T-cell (primary cell): ENCODE results near the gene HABP2. TPM values are rescaled to one million over a fixed set of nuclear protein-coding genes. Genes with fewer than 3 reads are reported as not detected.

ENCODE experiments used
- ATAC-seq, 4 experiments: fragments of 200-7000 bp in 3 of 4; fragments of 150-1000 bp in 1 of 4; cut with Tn5 transposase; replicated peaks in 1 of 4; 1 replicate in 3 of 4; 2 replicates in 1 of 4; pipeline ENCODE4 v1.10.0; 2021; ENCODE audit warnings: moderate library complexity in 3 of 4, mild to moderate bottlenecking in 2 of 4, moderate number of reproducible peaks in 1 of 4
- CTCF ChIA-PET, 2 donors: fragments of 300-600 bp; sonication (Branson Sonifier 250); formaldehyde crosslinking; loops; one replicate each; lab custom pipeline; 2022; ENCODE audit warnings: antibody characterized with exemption in 2 of 2; lab: Charles Lee
- POLR2A ChIA-PET, 2 donors: fragments of 300-600 bp; sonication (Branson Sonifier 250); formaldehyde crosslinking; loops; one replicate each; lab custom pipeline; 2022; ENCODE audit warnings: antibody characterized with exemption in 2 of 2; lab: Charles Lee
- DNase-seq, 35 experiments: peaks; one replicate each; pipeline versions ENCODE4 v3.0.0 to v3.0.0-alpha.2; 2013 to 2023
- H3K27ac ChIP-seq: one replicate; pipeline ENCODE4 v1.5.1; 2013; ENCODE audit warnings: low read length
- H3K27me3 ChIP-seq, 2 experiments: replicated peaks in 1 of 2; 1 replicate in 1 of 2; 2 replicates in 1 of 2; pipeline versions ENCODE4 v1.6.1 to v1.7.0; 2013; ENCODE audit warnings: low read length in 1 of 2, mixed read lengths in 1 of 2; ENCODE audit not compliant: control insufficient read depth in 2 of 2, insufficient read depth in 2 of 2; ENCODE audit errors: extremely low read depth in 1 of 2
- H3K36me3 ChIP-seq, 2 donors: 1 replicate in 1 of 2; 2 replicates in 1 of 2; pipeline versions ENCODE4 v1.6.1 to v1.7.0; 2013; ENCODE audit warnings: low read length in 1 of 2; ENCODE audit not compliant: control insufficient read depth in 2 of 2, insufficient read depth in 1 of 2; ENCODE audit errors: extremely low read depth in 1 of 2
- H3K4me1 ChIP-seq, 2 experiments: 1 replicate in 1 of 2; 2 replicates in 1 of 2; pipeline versions ENCODE4 v1.6.1 to v1.7.0; 2013; ENCODE audit warnings: low read length in 2 of 2, mixed read lengths in 1 of 2; ENCODE audit not compliant: insufficient read depth in 2 of 2, control insufficient read depth in 1 of 2; ENCODE audit errors: extremely low read depth in 1 of 2
- H3K4me3 ChIP-seq, 2 donors: 1 replicate in 1 of 2; 2 replicates in 1 of 2; pipeline versions ENCODE4 v1.5.1 to v1.7.0; 2013; ENCODE audit warnings: mild to moderate bottlenecking in 2 of 2, low read length in 1 of 2, moderate library complexity in 1 of 2; ENCODE audit not compliant: control insufficient read depth in 1 of 2; ENCODE audit errors: extremely low read depth in 1 of 2
- H3K9me3 ChIP-seq: 2 replicates; pipeline ENCODE4 v1.7.0; 2013
- H3K27ac Mint-ChIP-seq, 2 donors: one replicate each; pipeline ENCODE4 v1.8.0; 2020 to 2021; ENCODE audit warnings: mild to moderate bottlenecking in 2 of 2, mixed read lengths in 2 of 2
- H3K27me3 Mint-ChIP-seq, 2 donors: one replicate each; pipeline ENCODE4 v1.8.0; 2021 to 2022; ENCODE audit warnings: mixed read lengths in 2 of 2
- H3K36me3 Mint-ChIP-seq: one replicate; pipeline ENCODE4 v1.8.0; 2021; ENCODE audit warnings: mixed read lengths
- H3K4me1 Mint-ChIP-seq, 3 donors: one replicate each; pipeline ENCODE4 v1.8.0; 2020 to 2022; ENCODE audit warnings: mixed read lengths in 3 of 3, mild to moderate bottlenecking in 1 of 3
- H3K4me3 Mint-ChIP-seq, 3 donors: one replicate each; pipeline ENCODE4 v1.8.0; 2020 to 2022; ENCODE audit warnings: mild to moderate bottlenecking in 3 of 3, mixed read lengths in 3 of 3, moderate library complexity in 3 of 3
- H3K9me3 Mint-ChIP-seq, 3 donors: one replicate each; pipeline ENCODE4 v1.8.0; 2020 to 2022; ENCODE audit warnings: mixed read lengths in 3 of 3
- WGBS: methylation state at CpG from one replicate; pipeline ENCODE4 v1.1.5; 2013; ENCODE audit warnings: missing lambda C conversion rate; ENCODE audit not compliant: insufficient coverage; 5-methylcytosine and 5-hydroxymethylcytosine counted together
- total RNA-seq, 35 experiments: library from RNA in 6 of 35; stranded (reverse) in 6 of 35; fragments of 120-200 nt in 1 of 35; gene quantifications; one replicate each; pipeline versions ENCODE4 v1.2.1 to v1.2.4 and lab custom pipeline; 2013 to 2026

Gene HABP2
- total RNA-seq, 5 donors from 2014 or later (not counting 1 experiment from before 2014, with no cell fraction given) = 0.13 to 0.28 (median 0.20) TPM; not detected in 2

DNA sequence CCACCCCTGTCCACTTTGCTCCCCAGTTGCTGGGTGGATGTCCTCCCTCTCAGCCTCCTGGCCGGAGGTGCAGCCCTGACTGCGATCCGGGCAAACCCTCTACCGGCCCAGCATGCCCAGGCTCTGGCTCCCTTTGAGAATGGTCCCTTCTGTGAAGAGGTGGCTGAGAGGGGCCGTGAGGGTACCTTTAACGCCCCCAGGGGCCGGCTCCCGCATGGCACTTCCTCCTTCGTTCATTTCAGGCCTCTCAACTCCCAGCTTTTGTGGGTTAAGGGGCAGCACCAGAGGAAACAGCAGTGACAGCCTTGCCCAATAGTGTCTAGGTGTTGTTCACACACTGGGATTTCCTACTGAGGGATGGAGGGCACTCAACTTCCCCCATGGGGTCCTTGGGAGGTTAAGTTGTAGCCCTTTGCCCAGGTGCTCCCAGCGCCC is 33.2 kb upstream of the HABP2 start:
- Histone ChIP-seq H3K27ac (no peak overlapping the region), H3K4me3 (no peak overlapping the region), H3K27me3 (peaks cover 0 to 17% of the 10 kb centered on the region in 2 experiments), H3K9me3 (no peaks in the 10 kb centered on the region), H3K4me1 (no peaks in the 10 kb centered on the region), H3K36me3 (no peaks in the 10 kb centered on the region)
- Mint-ChIP-seq H3K36me3 (no peaks in the 10 kb centered on the region), H3K27ac (no peak overlapping the region), H3K4me3 (no peak overlapping the region), H3K27me3 (peaks cover 7 to 14% of the 10 kb centered on the region in 2 donors), H3K9me3 (no peaks in the 10 kb centered on the region), H3K4me1 (no peaks in the 10 kb centered on the region)
- ChIA-PET CTCF (no interaction called here), POLR2A (no interaction called here)
- WGBS = no CpG with 5 or more reads among the region's 10 CpGs
- ATAC-seq = no peak
- DNase-seq = no peak

DNA sequence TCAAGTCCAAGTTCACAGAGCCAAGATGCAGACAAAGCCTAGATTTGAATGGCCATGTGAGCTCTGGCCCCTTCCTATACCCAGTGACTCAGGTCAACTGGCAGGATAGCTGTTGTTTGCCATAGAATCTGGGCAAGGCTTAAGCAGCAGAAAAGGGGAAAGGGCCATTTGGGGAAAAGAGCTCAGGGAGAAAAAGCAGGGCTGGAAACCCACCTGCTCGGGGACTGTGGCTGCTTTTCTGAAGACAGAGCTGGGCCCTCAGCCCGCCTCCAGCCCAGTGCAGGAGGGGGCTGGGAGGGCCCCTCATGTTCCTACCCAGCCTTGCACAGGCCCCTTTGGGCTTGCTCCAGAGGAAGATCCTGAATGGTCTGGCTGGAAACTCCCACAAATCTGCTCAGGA is 32.6 kb upstream of the HABP2 start:
- H3K36me3 ChIP-seq = no peaks in the 10 kb centered on the region
- H3K27me3 ChIP-seq = peaks cover 0 to 18% of the 10 kb centered on the region in 2 experiments
- no peak overlapping the region for H3K4me3 Mint-ChIP-seq
- H3K27me3 Mint-ChIP-seq = peaks cover 3 to 14% of the 10 kb centered on the region in 2 donors
- POLR2A ChIA-PET = no interaction called here
- H3K36me3 Mint-ChIP-seq = no peaks in the 10 kb centered on the region
- WGBS = 56% methylated on average over 2 of the region's 2 CpGs
- H3K27ac ChIP-seq = no peak overlapping the region
- H3K4me1 ChIP-seq = no peaks in the 10 kb centered on the region
- H3K9me3 Mint-ChIP-seq = no peaks in the 10 kb centered on the region
- no peaks in the 10 kb centered on the region for H3K4me1 Mint-ChIP-seq
- H3K9me3 ChIP-seq = no peaks in the 10 kb centered on the region
- CTCF ChIA-PET = no interaction called here
- H3K27ac Mint-ChIP-seq = no peak overlapping the region
- no peak overlapping the region for H3K4me3 ChIP-seq
- ATAC-seq (no peak), DNase-seq (no peak)

DNA sequence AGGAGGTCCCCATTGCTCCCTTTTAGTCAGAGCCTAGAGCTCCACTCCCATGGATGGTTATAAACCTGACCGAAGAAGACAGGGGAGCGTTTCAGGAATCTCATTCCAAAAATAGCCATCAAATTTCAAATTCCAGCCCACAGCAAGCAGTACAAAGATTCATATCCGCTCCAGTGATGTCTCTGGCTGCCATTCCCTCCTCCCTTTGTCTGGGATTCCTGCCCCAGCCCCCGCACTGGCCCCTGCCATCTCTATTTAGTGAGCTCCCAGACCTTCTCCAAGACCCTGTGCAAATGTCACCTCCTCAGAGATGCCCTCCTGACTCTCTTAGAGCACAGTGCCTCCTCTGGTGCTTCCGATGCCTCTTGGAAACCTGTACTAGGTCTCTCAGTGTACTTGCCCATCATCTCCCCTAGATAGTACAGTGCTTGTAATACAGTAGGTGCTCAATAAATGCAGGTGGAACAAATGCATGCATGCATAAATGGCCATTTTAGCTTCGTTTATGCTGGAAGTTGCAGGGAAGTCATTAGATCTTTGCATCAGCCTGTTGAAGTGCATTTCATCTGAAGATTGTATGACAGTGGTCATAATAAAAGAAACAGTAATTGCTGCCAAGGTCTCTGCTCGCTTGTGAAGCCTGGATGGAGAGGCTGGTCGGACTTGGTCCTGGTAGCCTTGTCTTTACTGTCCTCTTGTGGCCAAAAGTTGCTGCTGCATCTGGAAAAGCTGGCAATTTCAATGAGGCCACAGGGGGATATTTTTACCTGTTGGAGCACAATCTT is 32.0 kb upstream of the HABP2 start:
- Mint-ChIP-seq H3K27ac (no peak overlapping the region), H3K4me1 (no peaks in the 10 kb centered on the region), H3K36me3 (no peaks in the 10 kb centered on the region), H3K9me3 (no peaks in the 10 kb centered on the region), H3K4me3 (no peak overlapping the region), H3K27me3 (peaks cover 4 to 14% of the 10 kb centered on the region in 2 donors)
- no peaks in the 10 kb centered on the region for H3K4me1 ChIP-seq
- CTCF ChIA-PET = no interaction called here
- no peaks in the 10 kb centered on the region for H3K9me3 ChIP-seq
- ATAC-seq = no peak
- H3K27ac ChIP-seq = no peak overlapping the region
- WGBS = 59% methylated on average over 7 of the region's 8 CpGs
- no peak overlapping the region for H3K4me3 ChIP-seq
- peaks cover 0 to 18% of the 10 kb centered on the region in 2 experiments for H3K27me3 ChIP-seq
- DNase-seq = peak in 2 of 35 experiments; percentile 7 to 24
- POLR2A ChIA-PET = no interaction called here
- H3K36me3 ChIP-seq = no peaks in the 10 kb centered on the region

DNA sequence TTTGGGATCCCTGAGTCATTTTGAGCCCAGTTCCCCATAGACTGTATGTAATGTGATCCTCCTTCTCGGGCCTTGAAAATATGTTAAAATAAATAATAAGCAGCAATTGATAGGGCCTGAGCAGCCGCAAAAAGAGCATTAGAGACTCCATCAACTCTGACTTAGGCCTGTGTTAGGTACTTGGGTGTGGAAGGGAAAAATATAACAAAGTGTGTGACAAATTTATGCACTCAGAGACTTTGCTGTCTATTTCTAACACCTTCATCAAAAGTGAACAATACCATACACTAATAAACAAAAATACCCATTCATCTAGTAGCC is 31.4 kb upstream of the HABP2 start:
- Histone ChIP-seq H3K4me3 (no peak overlapping the region), H3K9me3 (no peaks in the 10 kb centered on the region), H3K4me1 (no peaks in the 10 kb centered on the region), H3K27ac (no peak overlapping the region), H3K36me3 (no peaks in the 10 kb centered on the region), H3K27me3 (peaks cover 0 to 18% of the 10 kb centered on the region in 2 experiments)
- no peak overlapping the region for H3K4me3 Mint-ChIP-seq
- H3K9me3 Mint-ChIP-seq = no peaks in the 10 kb centered on the region
- ChIA-PET POLR2A (no interaction called here), CTCF (interaction anchor here in 1 of 2 donors (0.5 kb wide), 1 partner anchor 1048 kb away, joined by 9 read pairs; no protein-coding TSS in a partner anchor)
- H3K27me3 Mint-ChIP-seq = peaks cover 3 to 14% of the 10 kb centered on the region in 2 donors
- H3K27ac Mint-ChIP-seq = no peak overlapping the region
- ATAC-seq = no peak
- no peaks in the 10 kb centered on the region for H3K4me1 Mint-ChIP-seq
- DNase-seq = no peak
- no CpG with 5 or more reads among the region's 2 CpGs for WGBS
- H3K36me3 Mint-ChIP-seq = no peaks in the 10 kb centered on the region

DNA sequence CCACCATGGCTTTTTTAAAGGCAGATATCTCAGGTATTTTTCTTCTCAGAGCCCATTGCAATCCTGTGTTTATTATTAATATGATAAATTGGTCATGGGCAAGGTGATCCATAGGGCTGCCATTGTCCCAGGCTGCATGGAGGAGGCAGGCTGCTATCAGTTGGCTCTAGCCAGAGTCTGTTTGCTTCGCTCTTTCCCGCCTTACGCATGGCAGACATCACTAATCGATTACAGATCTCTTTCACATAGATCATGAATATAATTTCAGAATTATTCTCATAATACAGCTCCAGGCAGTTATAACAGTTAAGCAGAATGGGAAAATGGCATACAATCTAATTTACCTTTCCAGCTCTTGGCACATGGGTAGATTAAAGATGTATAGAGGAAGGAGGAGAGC is 30.4 kb upstream of the HABP2 start:
- Mint-ChIP-seq H3K4me1 (no peaks in the 10 kb centered on the region), H3K4me3 (no peak overlapping the region), H3K27ac (no peak overlapping the region), H3K36me3 (no peaks in the 10 kb centered on the region), H3K27me3 (peaks cover 2 to 11% of the 10 kb centered on the region in 2 donors), H3K9me3 (no peaks in the 10 kb centered on the region)
- Histone ChIP-seq H3K9me3 (no peaks in the 10 kb centered on the region), H3K27ac (no peak overlapping the region), H3K4me3 (no peak overlapping the region), H3K36me3 (no peaks in the 10 kb centered on the region), H3K4me1 (no peaks in the 10 kb centered on the region), H3K27me3 (peaks cover 0 to 14% of the 10 kb centered on the region in 2 experiments)
- DNase-seq (no peak), ATAC-seq (no peak)
- ChIA-PET POLR2A (no interaction called here), CTCF (no interaction called here)
- no CpG with 5 or more reads among the region's 4 CpGs for WGBS

DNA sequence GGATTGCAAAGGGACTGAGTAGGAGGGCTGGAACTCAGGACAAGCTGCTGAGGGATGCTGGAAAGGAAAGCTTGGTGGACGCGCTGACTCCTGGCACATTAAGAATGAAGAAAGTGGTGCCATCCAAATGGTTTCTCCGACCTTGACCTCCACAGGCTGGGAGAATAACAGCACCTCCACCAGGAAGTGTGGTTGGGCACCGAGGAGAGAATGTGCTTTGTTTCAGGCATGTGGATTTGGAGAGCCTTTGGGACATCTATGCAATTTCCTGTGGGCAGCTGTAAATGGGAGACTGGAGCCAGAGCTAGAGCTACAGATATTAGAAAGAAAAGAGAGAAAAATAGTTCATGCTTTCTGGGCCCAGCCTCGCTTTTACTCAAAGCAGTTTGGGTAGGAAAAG is 29.8 kb upstream of the HABP2 start:
- Histone ChIP-seq H3K27ac (no peak overlapping the region), H3K36me3 (no peaks in the 10 kb centered on the region), H3K9me3 (no peaks in the 10 kb centered on the region), H3K4me1 (no peaks in the 10 kb centered on the region), H3K4me3 (no peak overlapping the region), H3K27me3 (peaks cover 0 to 8% of the 10 kb centered on the region in 2 experiments)
- CTCF ChIA-PET = no interaction called here
- DNase-seq (no peak), ATAC-seq (no peak)
- H3K27me3 Mint-ChIP-seq = peaks cover 2 to 10% of the 10 kb centered on the region in 2 donors
- no peak overlapping the region for H3K4me3 Mint-ChIP-seq
- POLR2A ChIA-PET = no interaction called here
- H3K9me3 Mint-ChIP-seq = no peaks in the 10 kb centered on the region
- no peaks in the 10 kb centered on the region for H3K36me3 Mint-ChIP-seq
- WGBS = 96% methylated on average over 3 of the region's 5 CpGs
- no peaks in the 10 kb centered on the region for H3K4me1 Mint-ChIP-seq
- H3K27ac Mint-ChIP-seq = no peak overlapping the region
